HUES64 (cell line): ENCODE measurements around the gene SLC22A16.

Source experiments
- H3K27ac ChIP-seq: 2 replicates; pipeline ENCODE4 v1.7.0; 2013; ENCODE audit warnings: low read depth, low read length, inconsistent platforms
- H3K27me3 ChIP-seq: 2 replicates; pipeline ENCODE4 v1.6.1; 2013; ENCODE audit warnings: mild to moderate bottlenecking, low read length; ENCODE audit not compliant: insufficient read depth
- H3K36me3 ChIP-seq: 2 replicates; pipeline ENCODE4 v1.6.1; 2013; ENCODE audit warnings: mild to moderate bottlenecking, low read length; ENCODE audit not compliant: insufficient read depth
- H3K4me1 ChIP-seq: 2 replicates; pipeline ENCODE4 v1.6.1; 2013; ENCODE audit warnings: mild to moderate bottlenecking, low read length, moderate library complexity; ENCODE audit not compliant: insufficient read depth
- H3K4me3 ChIP-seq: 2 replicates; pipeline ENCODE4 v1.5.1; 2013; ENCODE audit warnings: mild to moderate bottlenecking, low read length, moderate library complexity
- H3K9ac ChIP-seq: 2 replicates; pipeline ENCODE4 v1.6.1; 2013; ENCODE audit warnings: mild to moderate bottlenecking, low read depth, low read length
- H3K9me3 ChIP-seq: 2 replicates; pipeline ENCODE4 v1.6.1; 2013; ENCODE audit warnings: low read depth, low read length; ENCODE audit not compliant: insufficient read depth
- WGBS: fragments of 150-250, 120-280 bp; methylation state at CpG from one replicate; pipeline ENCODE4 v1.1.7; 2013; ENCODE audit warnings: missing lambda C conversion rate; 5-methylcytosine and 5-hydroxymethylcytosine counted together

SLC22A16 gene

GRCh38 chr6:110447761-110448160 lies 28.7 kb downstream of the SLC22A16 start:
- H3K36me3 ChIP-seq = no peaks in the 10 kb centered on the region
- H3K4me3 ChIP-seq = no peak overlapping the region
- WGBS = 94% methylated on average over 2 of the region's 3 CpGs
- H3K9me3 ChIP-seq = no peaks in the 10 kb centered on the region
- no peaks in the 10 kb centered on the region for H3K4me1 ChIP-seq
- H3K9ac ChIP-seq = no peak overlapping the region
- no peaks in the 10 kb centered on the region for H3K27me3 ChIP-seq
- H3K27ac ChIP-seq = no peak overlapping the region

GRCh38 chr6:110446405-110446804 lies 30.0 kb downstream of the SLC22A16 start:
- H3K9me3 ChIP-seq = no peaks in the 10 kb centered on the region
- no peak overlapping the region for H3K9ac ChIP-seq
- H3K27me3 ChIP-seq = no peaks in the 10 kb centered on the region
- no peaks in the 10 kb centered on the region for H3K36me3 ChIP-seq
- 95% methylated on average over 4 of the region's 4 CpGs for WGBS
- no peak overlapping the region for H3K4me3 ChIP-seq
- H3K4me1 ChIP-seq = no peaks in the 10 kb centered on the region
- no peak overlapping the region for H3K27ac ChIP-seq

- no peak overlapping the region for H3K9ac ChIP-seq
- H3K27me3 ChIP-seq = no peaks in the 10 kb centered on the region
- no peaks in the 10 kb centered on the region for H3K4me1 ChIP-seq
- no peak overlapping the region for H3K4me3 ChIP-seq
- H3K27ac ChIP-seq = no peak overlapping the region
- no peaks in the 10 kb centered on the region for H3K9me3 ChIP-seq
- WGBS = 96% methylated on average over 4 of the region's 4 CpGs
- no peaks in the 10 kb centered on the region for H3K36me3 ChIP-seq
Measured at GRCh38 chr6:110440026-110440425, 36.4 kb downstream of the SLC22A16 start.

GRCh38 chr6:110439356-110439755 lies 37.1 kb downstream of the SLC22A16 start:
- Histone ChIP-seq H3K9me3 (no peaks in the 10 kb centered on the region), H3K9ac (no peak overlapping the region), H3K4me3 (no peak overlapping the region), H3K27me3 (no peaks in the 10 kb centered on the region), H3K27ac (no peak overlapping the region), H3K4me1 (no peaks in the 10 kb centered on the region), H3K36me3 (no peaks in the 10 kb centered on the region)
- 72% methylated on average over 5 of the region's 5 CpGs for WGBS

GRCh38 chr6:110434961-110435602 lies 41.3 kb downstream of the SLC22A16 start:
- H3K4me3 ChIP-seq = no peak overlapping the region
- H3K36me3 ChIP-seq = no peaks in the 10 kb centered on the region
- H3K4me1 ChIP-seq = peaks cover under 1% of the 10 kb centered on the region; the same call in 1 of the 2 replicates
- no peak overlapping the region for H3K27ac ChIP-seq
- no peaks in the 10 kb centered on the region; the same call in 1 of the 2 replicates for H3K27me3 ChIP-seq
- H3K9ac ChIP-seq = no peak overlapping the region
- no peaks in the 10 kb centered on the region for H3K9me3 ChIP-seq
- WGBS = 94% methylated on average over 7 of the region's 7 CpGs

- Histone ChIP-seq H3K27ac (no peak overlapping the region), H3K9ac (no peak overlapping the region), H3K27me3 (no peaks in the 10 kb centered on the region; the same call in 1 of the 2 replicates), H3K36me3 (no peaks in the 10 kb centered on the region), H3K9me3 (no peaks in the 10 kb centered on the region), H3K4me1 (peaks cover 4% of the 10 kb centered on the region; the same call in 1 of the 2 replicates), H3K4me3 (no peak overlapping the region)
- WGBS = 99% methylated on average over 3 of the region's 3 CpGs
Measured at GRCh38 chr6:110432285-110432900, 44.0 kb downstream of the SLC22A16 start.

GRCh38 chr6:110430741-110431140 lies 45.7 kb downstream of the SLC22A16 start:
- Histone ChIP-seq H3K36me3 (no peaks in the 10 kb centered on the region), H3K27ac (no peak overlapping the region), H3K4me1 (peaks cover 4% of the 10 kb centered on the region; the same call in 1 of the 2 replicates), H3K9ac (no peak overlapping the region), H3K27me3 (no peaks in the 10 kb centered on the region; the same call in 1 of the 2 replicates), H3K9me3 (no peaks in the 10 kb centered on the region), H3K4me3 (no peak overlapping the region)
- 88% methylated on average over 3 of the region's 4 CpGs for WGBS

- Histone ChIP-seq H3K4me1 (peaks cover 4% of the 10 kb centered on the region; the same call in 1 of the 2 replicates), H3K27ac (no peak overlapping the region), H3K27me3 (no peaks in the 10 kb centered on the region; the same call in 1 of the 2 replicates), H3K36me3 (no peaks in the 10 kb centered on the region), H3K9ac (no peak overlapping the region), H3K9me3 (no peaks in the 10 kb centered on the region), H3K4me3 (no peak overlapping the region)
- WGBS = 58% methylated on average over 5 of the region's 5 CpGs
Measured at GRCh38 chr6:110430236-110430635, 46.2 kb downstream of the SLC22A16 start.

- 89% methylated on average over 2 of the region's 2 CpGs for WGBS
- no peak overlapping the region for H3K27ac ChIP-seq
- no peak overlapping the region for H3K9ac ChIP-seq
- H3K9me3 ChIP-seq = no peaks in the 10 kb centered on the region
- no peaks in the 10 kb centered on the region; the same call in 1 of the 2 replicates for H3K27me3 ChIP-seq
- H3K4me1 ChIP-seq = peaks cover 4% of the 10 kb centered on the region; the same call in 1 of the 2 replicates
- no peak overlapping the region for H3K4me3 ChIP-seq
- H3K36me3 ChIP-seq = no peaks in the 10 kb centered on the region
Measured at GRCh38 chr6:110428153-110428552, 48.3 kb downstream of the SLC22A16 start.

GRCh38 chr6:110425816-110426215 lies 50.6 kb downstream of the SLC22A16 start:
- Histone ChIP-seq H3K9ac (no peak overlapping the region), H3K9me3 (no peaks in the 10 kb centered on the region), H3K27me3 (no peaks in the 10 kb centered on the region), H3K27ac (no peak overlapping the region), H3K4me3 (no peak overlapping the region), H3K36me3 (no peaks in the 10 kb centered on the region), H3K4me1 (peaks cover 4% of the 10 kb centered on the region; the same call in 1 of the 2 replicates)
- WGBS = 93% methylated on average over 4 of the region's 5 CpGs

- Histone ChIP-seq H3K9me3 (no peaks in the 10 kb centered on the region), H3K9ac (no peak overlapping the region), H3K27ac (no peak overlapping the region), H3K27me3 (no peaks in the 10 kb centered on the region), H3K4me3 (no peak overlapping the region), H3K4me1 (no peaks in the 10 kb centered on the region), H3K36me3 (no peaks in the 10 kb centered on the region)
Measured at GRCh38 chr6:110422444-110422822, 54.0 kb downstream of the SLC22A16 start.
